ENCODE data around the gene TNFSF12.

The TNFSF12 gene

GRCh38 chr17:7549401-7550055, 670 bp downstream of the TNFSF12 start:
- no peak for TF ChIP-seq CTCF (IDR thresholded peaks at IDR 0.05)

- TF ChIP-seq CTCF (IDR thresholded peaks at IDR 0.05), result no peak
Observed at GRCh38 chr17:7550344-7550743, 1.5 kb downstream of the TNFSF12 start.

- TF ChIP-seq CTCF (IDR thresholded peaks at IDR 0.05), result no peak
Observed at GRCh38 chr17:7551396-7551795, 2.5 kb downstream of the TNFSF12 start.

GRCh38 chr17:7552621-7553051, 3.8 kb downstream of the TNFSF12 start:
- TF ChIP-seq CTCF (IDR thresholded peaks at IDR 0.05), result no peak

GRCh38 chr17:7553356-7553755, 4.5 kb downstream of the TNFSF12 start:
- no peak for TF ChIP-seq CTCF (IDR thresholded peaks at IDR 0.05)

GRCh38 chr17:7555320-7555948, 6.6 kb downstream of the TNFSF12 start:
- no peak for TF ChIP-seq CTCF (IDR thresholded peaks at IDR 0.05)

GRCh38 chr17:7556627-7557026, 7.8 kb downstream of the TNFSF12 start:
- TF ChIP-seq CTCF (IDR thresholded peaks at IDR 0.05), result no peak

Measured in LNCAP (cell line).